Measurements from ENCODE around the gene OTOP2. TPM values are rescaled to one million over a fixed set of nuclear protein-coding genes. Genes with fewer than 3 reads are reported as not detected.

The OTOP2 gene
- total and polyA plus RNA-seq, 2 of the 8 experiments (the other 6 are each of a cell fraction or from before 2014, with no cell fraction given) = 0.23 TPM; not detected in 1

DNA sequence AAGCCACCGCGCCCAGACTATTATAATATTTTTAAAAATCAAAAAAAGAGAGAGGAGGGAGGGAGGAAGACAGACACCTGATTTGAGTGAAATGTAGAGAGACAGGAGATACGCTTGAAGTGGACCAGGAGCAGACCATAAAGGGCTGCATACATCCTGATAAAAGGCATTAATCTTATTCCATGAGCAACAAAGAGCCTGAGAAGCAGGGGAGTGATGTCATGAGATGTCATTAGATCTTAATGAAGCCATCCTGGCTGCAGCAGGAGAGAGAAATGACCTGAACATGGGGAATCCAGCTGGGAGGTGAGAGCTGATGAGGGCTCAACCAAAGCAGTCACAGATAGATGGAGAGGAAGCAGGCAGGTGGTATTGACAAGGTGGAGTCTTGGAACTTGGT lies 53.7 kb downstream of the OTOP2 start (continued):
- TF ChIP-seq, protein P1, sequence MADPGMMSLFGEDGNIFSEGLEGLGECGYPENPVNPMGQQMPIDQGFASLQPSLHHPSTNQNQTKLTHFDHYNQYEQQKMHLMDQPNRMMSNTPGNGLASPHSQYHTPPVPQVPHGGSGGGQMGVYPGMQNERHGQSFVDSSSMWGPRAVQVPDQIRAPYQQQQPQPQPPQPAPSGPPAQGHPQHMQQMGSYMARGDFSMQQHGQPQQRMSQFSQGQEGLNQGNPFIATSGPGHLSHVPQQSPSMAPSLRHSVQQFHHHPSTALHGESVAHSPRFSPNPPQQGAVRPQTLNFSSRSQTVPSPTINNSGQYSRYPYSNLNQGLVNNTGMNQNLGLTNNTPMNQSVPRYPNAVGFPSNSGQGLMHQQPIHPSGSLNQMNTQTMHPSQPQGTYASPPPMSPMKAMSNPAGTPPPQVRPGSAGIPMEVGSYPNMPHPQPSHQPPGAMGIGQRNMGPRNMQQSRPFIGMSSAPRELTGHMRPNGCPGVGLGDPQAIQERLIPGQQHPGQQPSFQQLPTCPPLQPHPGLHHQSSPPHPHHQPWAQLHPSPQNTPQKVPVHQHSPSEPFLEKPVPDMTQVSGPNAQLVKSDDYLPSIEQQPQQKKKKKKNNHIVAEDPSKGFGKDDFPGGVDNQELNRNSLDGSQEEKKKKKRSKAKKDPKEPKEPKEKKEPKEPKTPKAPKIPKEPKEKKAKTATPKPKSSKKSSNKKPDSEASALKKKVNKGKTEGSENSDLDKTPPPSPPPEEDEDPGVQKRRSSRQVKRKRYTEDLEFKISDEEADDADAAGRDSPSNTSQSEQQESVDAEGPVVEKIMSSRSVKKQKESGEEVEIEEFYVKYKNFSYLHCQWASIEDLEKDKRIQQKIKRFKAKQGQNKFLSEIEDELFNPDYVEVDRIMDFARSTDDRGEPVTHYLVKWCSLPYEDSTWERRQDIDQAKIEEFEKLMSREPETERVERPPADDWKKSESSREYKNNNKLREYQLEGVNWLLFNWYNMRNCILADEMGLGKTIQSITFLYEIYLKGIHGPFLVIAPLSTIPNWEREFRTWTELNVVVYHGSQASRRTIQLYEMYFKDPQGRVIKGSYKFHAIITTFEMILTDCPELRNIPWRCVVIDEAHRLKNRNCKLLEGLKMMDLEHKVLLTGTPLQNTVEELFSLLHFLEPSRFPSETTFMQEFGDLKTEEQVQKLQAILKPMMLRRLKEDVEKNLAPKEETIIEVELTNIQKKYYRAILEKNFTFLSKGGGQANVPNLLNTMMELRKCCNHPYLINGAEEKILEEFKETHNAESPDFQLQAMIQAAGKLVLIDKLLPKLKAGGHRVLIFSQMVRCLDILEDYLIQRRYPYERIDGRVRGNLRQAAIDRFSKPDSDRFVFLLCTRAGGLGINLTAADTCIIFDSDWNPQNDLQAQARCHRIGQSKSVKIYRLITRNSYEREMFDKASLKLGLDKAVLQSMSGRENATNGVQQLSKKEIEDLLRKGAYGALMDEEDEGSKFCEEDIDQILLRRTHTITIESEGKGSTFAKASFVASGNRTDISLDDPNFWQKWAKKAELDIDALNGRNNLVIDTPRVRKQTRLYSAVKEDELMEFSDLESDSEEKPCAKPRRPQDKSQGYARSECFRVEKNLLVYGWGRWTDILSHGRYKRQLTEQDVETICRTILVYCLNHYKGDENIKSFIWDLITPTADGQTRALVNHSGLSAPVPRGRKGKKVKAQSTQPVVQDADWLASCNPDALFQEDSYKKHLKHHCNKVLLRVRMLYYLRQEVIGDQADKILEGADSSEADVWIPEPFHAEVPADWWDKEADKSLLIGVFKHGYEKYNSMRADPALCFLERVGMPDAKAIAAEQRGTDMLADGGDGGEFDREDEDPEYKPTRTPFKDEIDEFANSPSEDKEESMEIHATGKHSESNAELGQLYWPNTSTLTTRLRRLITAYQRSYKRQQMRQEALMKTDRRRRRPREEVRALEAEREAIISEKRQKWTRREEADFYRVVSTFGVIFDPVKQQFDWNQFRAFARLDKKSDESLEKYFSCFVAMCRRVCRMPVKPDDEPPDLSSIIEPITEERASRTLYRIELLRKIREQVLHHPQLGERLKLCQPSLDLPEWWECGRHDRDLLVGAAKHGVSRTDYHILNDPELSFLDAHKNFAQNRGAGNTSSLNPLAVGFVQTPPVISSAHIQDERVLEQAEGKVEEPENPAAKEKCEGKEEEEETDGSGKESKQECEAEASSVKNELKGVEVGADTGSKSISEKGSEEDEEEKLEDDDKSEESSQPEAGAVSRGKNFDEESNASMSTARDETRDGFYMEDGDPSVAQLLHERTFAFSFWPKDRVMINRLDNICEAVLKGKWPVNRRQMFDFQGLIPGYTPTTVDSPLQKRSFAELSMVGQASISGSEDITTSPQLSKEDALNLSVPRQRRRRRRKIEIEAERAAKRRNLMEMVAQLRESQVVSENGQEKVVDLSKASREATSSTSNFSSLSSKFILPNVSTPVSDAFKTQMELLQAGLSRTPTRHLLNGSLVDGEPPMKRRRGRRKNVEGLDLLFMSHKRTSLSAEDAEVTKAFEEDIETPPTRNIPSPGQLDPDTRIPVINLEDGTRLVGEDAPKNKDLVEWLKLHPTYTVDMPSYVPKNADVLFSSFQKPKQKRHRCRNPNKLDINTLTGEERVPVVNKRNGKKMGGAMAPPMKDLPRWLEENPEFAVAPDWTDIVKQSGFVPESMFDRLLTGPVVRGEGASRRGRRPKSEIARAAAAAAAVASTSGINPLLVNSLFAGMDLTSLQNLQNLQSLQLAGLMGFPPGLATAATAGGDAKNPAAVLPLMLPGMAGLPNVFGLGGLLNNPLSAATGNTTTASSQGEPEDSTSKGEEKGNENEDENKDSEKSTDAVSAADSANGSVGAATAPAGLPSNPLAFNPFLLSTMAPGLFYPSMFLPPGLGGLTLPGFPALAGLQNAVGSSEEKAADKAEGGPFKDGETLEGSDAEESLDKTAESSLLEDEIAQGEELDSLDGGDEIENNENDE (IDR thresholded peaks at IDR 0.05; ENCODE audit: insufficient replicate concordance, low read length) = no peak
- TF ChIP-seq, protein P2, sequence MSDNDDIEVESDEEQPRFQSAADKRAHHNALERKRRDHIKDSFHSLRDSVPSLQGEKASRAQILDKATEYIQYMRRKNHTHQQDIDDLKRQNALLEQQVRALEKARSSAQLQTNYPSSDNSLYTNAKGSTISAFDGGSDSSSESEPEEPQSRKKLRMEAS (IDR thresholded peaks at IDR 0.05) = no peak
